GM19455 (cell line): ENCODE data around the gene FAM20C.
"Not testable (repeated sequence)": the region's sequence is repeated elsewhere in the genome, so short reads cannot be mapped to it uniquely, and the experiment has no call there.

Experiments
- ATAC-seq: cut with Tn5 transposase; IDR thresholded peaks from one replicate; pipeline ENCODE4 v1.9.1; 2021; ENCODE audit not compliant: unreplicated experiment

Gene FAM20C

DNA sequence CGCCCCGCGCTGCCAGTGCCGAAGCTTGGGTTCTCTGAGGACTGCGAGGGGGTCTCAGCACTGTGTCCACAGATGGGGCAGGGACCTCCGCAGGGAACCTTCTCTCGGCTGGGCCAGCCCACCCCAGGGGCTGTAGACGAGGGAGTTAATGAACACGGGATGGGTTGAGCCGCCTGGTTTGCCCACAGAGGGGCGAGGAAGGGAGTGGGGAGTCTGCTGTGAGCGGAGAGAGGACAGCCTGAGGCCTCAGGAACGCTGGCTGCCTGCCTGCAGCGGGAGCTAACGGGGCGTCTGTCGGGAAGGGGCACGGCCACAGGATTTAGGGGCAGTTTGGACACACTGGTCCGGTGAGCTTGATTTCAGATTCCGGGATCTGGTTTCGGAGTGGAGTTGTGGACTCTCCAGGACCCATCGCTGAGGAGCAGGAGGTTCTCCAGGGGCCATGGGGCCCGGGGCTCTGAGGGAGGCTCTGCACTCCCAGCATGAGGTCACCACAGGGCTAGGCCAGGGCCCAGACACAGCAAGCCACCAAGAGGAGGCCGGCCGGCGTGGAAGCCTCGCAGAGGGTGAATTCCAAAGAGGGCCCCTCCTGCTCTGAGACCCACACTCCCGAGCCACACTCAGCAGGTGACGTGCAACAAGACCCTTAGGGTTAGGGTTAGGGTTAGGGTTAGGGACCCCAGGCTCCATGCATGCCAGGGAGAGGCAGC, 19.0 kb upstream of the FAM20C start:
- ATAC-seq = no peak

GRCh38 chr7:174716-175115, 17.7 kb upstream of the FAM20C start:
- no peak for ATAC-seq

DNA sequence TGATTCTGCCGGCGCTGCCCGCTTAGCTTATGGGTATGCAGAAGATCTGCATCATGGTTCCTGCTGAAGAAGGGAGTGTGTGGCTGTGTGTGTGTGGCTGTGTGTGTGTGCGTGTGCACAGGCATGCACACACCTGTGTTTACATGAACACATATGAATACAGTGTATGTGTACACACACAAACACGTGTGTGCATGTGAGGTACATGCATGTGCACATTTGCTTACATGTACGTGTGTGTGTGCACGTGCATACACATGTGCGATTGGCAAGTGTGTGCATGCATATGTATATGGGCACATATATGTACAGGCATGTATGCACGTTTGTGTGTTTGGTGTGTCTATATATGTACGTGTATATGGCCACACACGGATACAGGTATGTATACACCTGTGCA, 16.4 kb upstream of the FAM20C start:
- no peak for ATAC-seq

DNA sequence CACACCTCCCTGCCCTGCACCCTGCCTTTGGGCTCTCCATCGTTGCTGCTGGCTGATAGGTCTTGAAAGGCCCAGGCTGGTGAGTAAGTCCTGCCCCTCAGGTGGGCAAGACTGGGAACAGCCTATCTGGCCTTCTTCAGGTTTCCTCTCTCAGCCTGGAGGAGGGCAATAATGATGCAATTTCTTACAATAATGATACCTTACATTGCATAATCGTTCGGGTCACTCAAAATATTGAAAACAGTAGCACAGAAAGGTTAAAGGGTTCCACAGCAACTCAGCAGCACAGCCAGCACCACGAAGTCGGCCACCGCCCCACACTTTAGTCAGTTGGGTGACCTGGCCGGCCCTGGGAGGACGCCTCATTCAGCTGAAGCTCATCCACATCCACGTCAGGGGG, 16.0 kb upstream of the FAM20C start:
- no peak for ATAC-seq

DNA sequence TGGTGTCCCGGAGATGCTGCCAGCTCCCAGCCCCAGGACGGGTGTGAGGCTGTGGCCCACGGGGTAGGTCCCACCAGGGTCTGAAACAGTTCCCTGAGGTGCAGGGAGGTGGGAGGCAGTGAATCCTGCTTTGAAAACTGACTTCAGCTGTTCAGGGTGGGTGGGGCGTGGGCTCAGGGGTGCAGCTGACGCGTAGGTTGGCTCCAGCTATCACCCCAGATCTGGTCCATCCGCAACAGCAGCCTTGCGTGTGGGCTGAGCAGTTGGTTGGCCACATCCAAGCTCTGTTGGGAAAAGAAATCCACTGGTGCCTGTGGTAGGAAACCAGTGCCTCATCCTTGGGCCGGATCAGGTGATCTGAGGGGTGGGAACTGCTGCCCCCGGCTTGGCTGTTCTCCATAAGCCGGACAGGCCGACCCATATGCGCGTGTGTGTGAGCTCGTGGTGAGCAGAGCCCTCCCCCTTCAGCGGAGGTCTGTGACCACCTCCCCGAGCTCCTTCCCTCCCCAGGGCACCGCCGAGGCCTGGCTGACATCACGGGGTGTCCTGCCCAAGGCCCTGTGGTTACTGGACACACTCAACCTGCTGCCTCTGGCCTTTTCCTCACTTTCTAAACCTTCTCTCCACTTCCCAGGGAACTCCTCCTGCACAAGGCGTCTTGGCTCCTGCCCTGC, 15.4 kb upstream of the FAM20C start:
- ATAC-seq = no peak

- no peak for ATAC-seq
Observed at GRCh38 chr7:178444-178843, 13.9 kb upstream of the FAM20C start.

DNA sequence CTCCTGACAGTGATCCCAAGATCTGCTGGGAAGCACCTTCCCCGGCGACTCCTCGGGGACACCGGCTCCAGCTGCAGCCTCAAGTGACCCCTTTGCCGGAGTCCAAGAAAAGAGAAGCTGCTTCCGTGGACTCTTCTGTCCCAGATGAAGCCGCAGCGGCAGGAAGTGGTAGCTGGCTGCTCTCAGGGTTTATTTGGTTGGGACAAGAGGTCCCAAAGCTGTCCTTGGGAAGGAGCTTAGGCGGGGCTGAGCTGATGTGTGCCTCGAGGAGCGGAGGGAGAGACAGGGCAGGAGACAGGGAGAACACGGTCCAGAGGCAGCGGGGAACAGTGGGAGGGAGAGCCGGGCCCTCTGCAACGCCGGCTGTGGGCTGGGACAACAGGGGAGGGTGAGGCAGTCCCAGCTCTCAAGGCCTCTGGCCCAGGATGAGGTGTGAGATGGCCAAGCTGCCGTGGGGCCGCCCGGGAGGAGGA, 13.1 kb upstream of the FAM20C start:
- ATAC-seq = no peak

GRCh38 chr7:179948-180694, 12.2 kb upstream of the FAM20C start:
- ATAC-seq = no peak

GRCh38 chr7:181738-182137, 10.6 kb upstream of the FAM20C start:
- no peak for ATAC-seq

DNA sequence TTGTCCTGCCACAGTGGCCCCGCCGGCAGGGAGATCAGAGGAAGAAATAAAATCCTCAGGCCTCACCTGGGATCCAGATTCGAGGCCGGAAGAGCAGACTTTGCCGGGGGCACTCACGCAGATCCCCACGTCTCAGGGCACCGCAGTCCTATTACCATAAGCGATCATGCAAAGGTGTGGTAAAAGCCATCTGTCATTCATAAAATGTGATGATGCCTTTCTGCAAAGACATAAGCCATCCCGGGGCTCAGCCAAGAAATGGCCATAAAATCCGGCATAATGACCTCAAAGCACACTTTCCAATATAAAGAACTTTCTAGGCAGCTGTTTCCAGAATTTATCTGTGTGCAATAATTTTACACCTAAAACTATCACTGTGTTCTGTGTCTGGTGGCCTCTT, 9.9 kb upstream of the FAM20C start:
- not testable (repeated sequence) for ATAC-seq

DNA sequence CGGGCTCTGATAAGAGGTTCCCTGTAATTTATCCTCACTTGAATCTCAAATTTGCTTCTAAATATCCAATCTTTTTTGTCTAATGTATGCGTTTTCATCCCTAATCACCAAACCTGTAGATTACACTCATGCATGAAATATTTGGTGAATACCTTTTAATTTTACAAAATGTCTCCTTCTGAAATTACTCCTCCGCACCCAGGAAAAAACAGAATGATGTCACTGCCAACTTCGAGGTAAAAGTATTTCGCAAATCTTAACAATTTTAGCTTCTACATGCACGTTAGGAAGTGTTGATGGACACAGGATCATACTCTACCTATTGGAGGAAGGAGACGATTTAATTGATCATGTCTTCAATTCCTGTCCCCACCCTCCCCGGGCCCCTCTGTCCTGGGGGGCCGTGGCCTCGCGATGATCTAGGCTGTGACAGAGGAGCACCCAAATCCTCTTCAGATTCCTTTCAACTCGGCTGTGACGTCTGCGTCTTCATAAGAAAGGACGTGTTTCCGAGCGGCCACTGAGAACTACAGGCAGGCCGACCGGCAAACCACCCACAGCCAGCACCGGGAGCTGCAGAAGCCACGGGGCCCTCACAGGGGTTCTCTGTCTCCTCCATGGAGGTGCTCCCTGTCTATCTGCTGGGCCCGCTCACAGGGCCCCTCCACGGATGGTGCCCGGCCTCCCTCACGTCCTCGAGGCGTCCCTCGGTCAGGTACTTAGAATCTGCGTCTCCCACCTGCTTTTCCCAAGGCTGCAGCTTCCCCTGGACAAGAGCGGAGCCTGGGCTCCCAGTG, 8.7 kb upstream of the FAM20C start:
- ATAC-seq = no peak

DNA sequence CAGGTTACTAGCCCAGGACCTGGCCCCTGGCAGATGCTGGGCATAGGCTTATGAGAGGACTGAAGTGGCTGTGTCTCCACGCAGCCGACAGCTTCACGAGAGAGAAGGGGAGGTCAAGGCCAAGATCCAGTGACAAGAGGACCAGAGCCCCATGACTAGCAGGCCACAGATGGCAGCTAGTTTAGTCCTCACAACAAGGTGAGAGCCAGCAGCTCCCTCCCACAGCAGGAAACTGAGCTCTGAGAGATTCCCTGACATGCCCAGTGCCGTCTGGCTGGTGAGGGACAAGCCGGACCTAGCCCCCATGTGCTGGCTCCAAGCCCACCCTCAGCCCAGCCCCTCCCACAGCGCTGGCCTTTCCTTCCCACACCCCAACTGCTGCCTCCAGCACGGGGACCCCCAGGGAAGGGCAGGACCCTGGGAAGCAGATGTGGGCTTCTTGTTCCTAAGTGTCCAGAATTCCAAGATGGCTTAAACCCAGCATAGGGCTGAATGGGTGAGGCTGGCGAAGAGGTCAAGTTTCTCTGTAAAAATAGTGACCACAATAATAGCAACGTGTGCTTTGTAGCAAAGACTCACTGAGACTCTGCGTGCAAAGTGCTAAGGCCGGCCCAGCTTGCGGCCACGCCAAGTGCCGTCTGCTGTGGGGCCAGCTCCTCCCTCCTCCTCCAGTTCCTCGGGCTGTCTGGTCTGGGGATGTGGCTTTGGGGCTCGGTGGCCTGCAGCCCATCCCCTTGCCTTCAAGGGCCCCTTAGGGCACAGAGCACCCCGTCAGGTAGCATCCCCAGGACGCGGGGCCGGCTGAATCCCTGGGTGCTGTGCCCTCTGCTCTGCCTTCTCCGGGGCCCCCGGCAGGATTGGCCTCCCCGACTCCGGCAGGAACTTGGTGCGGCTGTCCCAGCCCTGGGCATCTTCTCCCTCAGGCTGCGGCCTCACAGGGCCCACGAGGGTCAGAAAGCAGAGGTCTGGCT, 7.8 kb upstream of the FAM20C start:
- ATAC-seq = no peak

GRCh38 chr7:186516-187113, 5.8 kb upstream of the FAM20C start:
- no peak for ATAC-seq

GRCh38 chr7:187227-187927, 5.0 kb upstream of the FAM20C start:
- no peak for ATAC-seq

- no peak for ATAC-seq
Observed at GRCh38 chr7:188174-188573, 4.2 kb upstream of the FAM20C start.

DNA sequence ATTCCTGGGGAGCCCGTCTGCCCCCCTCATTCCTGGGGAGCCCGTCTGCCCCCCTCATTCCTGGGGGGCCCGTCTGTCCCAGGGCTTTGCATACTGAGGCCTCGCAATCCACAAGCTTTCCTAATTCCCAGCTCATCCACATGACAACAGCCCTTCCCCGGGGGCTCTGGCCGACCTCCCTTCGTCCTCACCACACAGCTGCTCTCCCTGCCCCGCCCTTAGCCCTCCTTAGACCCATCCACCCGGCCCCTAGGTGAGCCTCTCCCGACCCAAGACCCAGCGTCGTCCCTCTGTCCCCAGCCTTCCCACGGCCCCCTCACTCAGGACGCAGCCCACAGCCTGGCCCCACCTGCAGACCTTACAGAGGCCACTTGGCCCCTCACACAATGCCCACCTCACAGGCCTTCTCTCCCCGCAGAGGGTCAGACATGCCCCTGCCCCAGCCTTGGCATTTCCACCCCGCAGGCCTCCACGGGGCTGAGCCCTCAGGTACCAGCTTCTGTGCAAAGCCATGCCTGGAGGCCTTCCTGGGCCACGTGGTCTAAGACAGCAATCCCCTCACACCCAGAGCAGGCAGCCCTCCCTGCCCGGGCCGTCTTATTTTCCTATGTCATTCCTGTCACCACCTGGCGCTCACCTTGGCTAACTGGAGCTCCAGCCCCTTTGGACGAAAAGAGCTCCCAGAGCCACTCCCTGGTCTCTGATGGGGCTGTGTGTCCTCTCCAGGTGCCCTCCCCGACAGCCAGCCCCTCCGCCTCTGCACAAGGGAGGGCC, 3.5 kb upstream of the FAM20C start:
- no peak for ATAC-seq

DNA sequence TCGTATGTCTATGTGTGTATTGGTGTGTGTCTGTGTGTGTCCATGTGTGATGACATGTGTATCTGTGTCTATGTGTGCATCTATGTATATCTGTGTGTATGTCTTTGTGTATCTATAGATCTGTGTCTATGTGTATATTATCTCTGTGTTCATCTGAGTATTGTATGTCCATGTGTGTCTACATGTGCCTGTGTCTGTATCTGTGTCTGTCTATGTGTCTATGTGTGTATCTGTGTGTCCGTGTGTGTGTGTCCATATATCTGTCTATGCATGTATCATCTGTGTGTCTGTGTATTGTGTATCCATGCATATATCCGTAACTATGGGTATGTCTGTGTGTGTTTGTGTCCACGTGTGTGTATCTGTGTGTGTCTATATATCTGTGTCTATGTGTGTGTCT, 2.7 kb upstream of the FAM20C start:
- ATAC-seq = no peak

DNA sequence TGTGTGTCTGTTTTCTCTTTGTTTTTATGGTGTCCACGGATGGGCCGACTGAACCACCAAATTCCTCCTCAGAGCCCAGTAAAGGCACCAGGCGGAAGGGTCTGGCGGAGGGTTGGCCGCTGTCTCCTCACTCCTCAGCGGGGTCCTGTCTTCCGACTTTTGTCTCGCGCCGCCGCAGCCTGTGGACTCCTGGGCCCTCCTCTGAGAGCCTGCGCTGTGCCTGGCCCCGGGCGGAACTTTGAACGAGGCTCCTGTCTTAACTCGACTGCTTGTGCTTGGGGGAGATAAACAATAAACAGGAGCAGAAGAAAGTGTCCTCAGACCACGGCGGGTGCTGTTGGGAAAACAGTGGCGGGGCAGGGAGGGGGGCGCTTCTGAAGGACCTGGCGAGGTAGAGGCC, 2.2 kb upstream of the FAM20C start:
- no peak for ATAC-seq
